ENCODE data around the gene INF2.
A peak's percentile ranks its signal among the peaks of the same experiment; 100 is the strongest.

The INF2 gene

DNA sequence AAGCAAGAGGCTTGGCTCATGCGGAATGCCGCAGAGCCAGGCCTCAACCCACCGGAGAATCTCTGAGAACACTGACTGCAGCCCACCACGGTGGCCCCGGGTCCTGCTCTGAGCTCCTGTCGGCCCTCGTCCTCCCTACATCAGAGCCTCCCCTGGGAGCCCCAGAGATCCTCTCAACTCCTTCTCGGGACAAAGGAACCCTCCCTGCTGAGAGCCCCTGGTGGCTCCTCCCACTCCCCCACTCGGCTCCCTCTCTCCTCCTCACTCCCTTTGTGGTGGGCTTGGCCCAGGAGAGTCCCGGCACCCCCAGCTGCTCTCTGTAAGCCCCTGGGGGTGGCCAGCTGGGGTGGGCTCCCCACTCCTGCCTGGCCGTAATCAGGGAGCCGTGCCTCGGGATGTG is 11.1 kb upstream of the INF2 start:
- Mint-ChIP-seq H3K9me3 (peaks cover 3% of the 10 kb centered on the region), H3K36me3 (ENCODE audit: low read depth) (no peaks in the 10 kb centered on the region), H3K4me3 (peak overlapping the region; percentile 70), H3K4me1 (peaks cover 69% of the 10 kb centered on the region), H3K27ac (no peak overlapping the region), H3K27me3 (ENCODE audit: low read depth, poor library complexity) (peaks cover 13% of the 10 kb centered on the region)
- peak; percentile 47 for DNase-seq
- TF ChIP-seq CTCF (IDR thresholded peaks at IDR 0.05) = no peak

- Mint-ChIP-seq H3K4me3 (no peak overlapping the region), H3K27me3 (ENCODE audit: low read depth, poor library complexity) (peaks cover 13% of the 10 kb centered on the region), H3K4me1 (peaks cover 72% of the 10 kb centered on the region), H3K36me3 (ENCODE audit: low read depth) (no peaks in the 10 kb centered on the region), H3K27ac (no peak overlapping the region), H3K9me3 (peaks cover under 1% of the 10 kb centered on the region)
- no peak for DNase-seq
- no peak for TF ChIP-seq CTCF (IDR thresholded peaks at IDR 0.05)
Measured at GRCh38 chr14:104678901-104679705, 10.3 kb upstream of the INF2 start.

- no peak for DNase-seq
- H3K27me3 Mint-ChIP-seq (ENCODE audit: low read depth, poor library complexity) = peaks cover 8% of the 10 kb centered on the region
- no peak overlapping the region for H3K27ac Mint-ChIP-seq
- peaks cover 72% of the 10 kb centered on the region for H3K4me1 Mint-ChIP-seq
- H3K36me3 Mint-ChIP-seq (ENCODE audit: low read depth) = no peaks in the 10 kb centered on the region
- H3K9me3 Mint-ChIP-seq = peaks cover 6% of the 10 kb centered on the region
- no peak for TF ChIP-seq CTCF (IDR thresholded peaks at IDR 0.05)
- H3K4me3 Mint-ChIP-seq = no peak overlapping the region
Measured at GRCh38 chr14:104680056-104680805, 9.2 kb upstream of the INF2 start.

DNA sequence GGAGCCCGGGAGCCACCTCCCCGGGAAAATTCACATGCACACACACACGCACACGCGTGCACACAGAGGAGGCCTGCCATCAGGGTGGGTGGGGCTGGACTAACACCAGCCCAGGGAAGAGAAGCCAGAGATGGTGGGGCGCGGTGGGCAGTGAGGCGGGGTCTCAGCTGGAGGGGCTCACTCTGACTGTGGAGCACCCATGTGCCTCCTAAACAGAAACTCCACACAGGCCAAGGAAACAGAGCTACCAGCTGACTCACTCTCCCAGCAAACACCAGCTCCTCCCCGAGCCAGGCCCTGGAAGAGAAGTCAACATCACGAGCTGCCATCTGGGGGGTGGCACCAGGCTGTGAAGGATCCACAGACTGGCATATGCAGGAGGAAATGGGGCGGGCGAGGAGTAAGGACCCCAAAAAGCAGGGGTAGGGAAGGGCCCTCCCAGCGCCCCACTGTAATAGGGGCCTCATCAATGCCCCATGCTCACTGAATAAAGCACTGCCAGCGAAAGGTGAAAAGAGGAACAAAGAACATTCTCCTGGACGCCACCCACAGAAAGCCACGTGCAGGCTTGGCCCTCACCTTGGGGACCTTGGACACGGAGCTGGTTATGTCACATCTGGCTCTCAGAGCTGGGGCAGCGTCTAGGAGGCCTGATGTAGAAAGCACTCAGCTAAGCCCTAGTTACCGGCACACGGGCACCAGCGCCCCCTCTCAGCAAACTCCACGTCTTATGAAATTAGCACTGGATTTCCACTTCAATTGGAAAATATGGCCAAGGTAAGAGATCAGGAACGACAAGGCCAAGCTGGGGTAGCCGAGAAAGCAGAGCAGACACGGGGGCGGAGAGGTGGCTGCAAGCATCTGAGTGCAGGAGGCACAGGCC is 8.4 kb upstream of the INF2 start:
- H3K36me3 Mint-ChIP-seq (ENCODE audit: low read depth) = no peaks in the 10 kb centered on the region
- peaks cover 6% of the 10 kb centered on the region for H3K9me3 Mint-ChIP-seq
- H3K27me3 Mint-ChIP-seq (ENCODE audit: low read depth, poor library complexity) = peaks cover 1% of the 10 kb centered on the region
- peak overlapping the region; percentile 50 for H3K4me3 Mint-ChIP-seq
- no peak for TF ChIP-seq CTCF (IDR thresholded peaks at IDR 0.05)
- peak overlapping the region; percentile 91 for H3K27ac Mint-ChIP-seq
- no peak for DNase-seq
- peaks cover 72% of the 10 kb centered on the region for H3K4me1 Mint-ChIP-seq

DNA sequence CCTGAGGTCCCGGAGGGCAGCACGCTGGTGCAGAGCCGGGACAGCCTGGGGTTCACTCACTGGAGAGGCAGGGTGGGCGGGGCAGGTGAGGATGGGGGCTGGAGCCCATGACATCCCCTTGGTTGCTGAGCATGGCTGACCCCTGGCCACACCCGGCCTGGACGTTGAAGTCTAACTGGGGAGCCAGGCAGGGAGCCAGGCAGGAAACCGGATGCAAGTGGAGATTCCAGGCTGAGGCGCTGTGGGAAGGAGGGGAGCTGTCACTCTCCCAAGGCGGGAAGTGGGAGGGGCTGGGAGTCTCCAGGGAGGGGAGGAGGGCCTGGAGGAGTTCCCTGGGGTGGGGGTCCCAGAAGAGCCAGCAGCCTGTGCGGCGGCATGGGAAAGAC is 7.7 kb upstream of the INF2 start:
- Mint-ChIP-seq H3K27me3 (ENCODE audit: low read depth, poor library complexity) (no peaks in the 10 kb centered on the region), H3K27ac (peak overlapping the region; percentile 58), H3K9me3 (peaks cover 6% of the 10 kb centered on the region), H3K4me3 (peak overlapping the region; percentile 50), H3K36me3 (ENCODE audit: low read depth) (no peaks in the 10 kb centered on the region), H3K4me1 (peaks cover 66% of the 10 kb centered on the region)
- peak; percentile 77 for DNase-seq
- TF ChIP-seq CTCF (IDR thresholded peaks at IDR 0.05) = no peak

Data from nephron progenitor cell (in vitro differentiated cells).